BLaER1 treated with 17β-estradiol and CSF1 and Interleukin-3, amounts not matched to agents 10 nM and 100 nM (cell line): ENCODE measurements around the gene KDF1.

Experiments used
- H3K27ac ChIP-seq, 11 experiments: shearing (Covaris generic); formaldehyde crosslinking; 2 replicates each; pipeline ENCODE4 v1.8.1; 2022
- H3K27me3 ChIP-seq, 11 experiments: shearing (Covaris generic); formaldehyde crosslinking; 2 replicates each; pipeline ENCODE4 v1.8.1; 2022
- H3K36me3 ChIP-seq, 11 experiments: shearing (Covaris generic); formaldehyde crosslinking; 2 replicates each; pipeline ENCODE4 v1.8.1; 2022
- H3K4me1 ChIP-seq, 10 experiments: shearing (Covaris generic); formaldehyde crosslinking; 2 replicates each; pipeline ENCODE4 v1.8.1; 2022
- H3K4me2 ChIP-seq, 11 experiments: shearing (Covaris generic); formaldehyde crosslinking; 2 replicates each; pipeline ENCODE4 v1.8.1; 2022
- H3K4me3 ChIP-seq, 10 experiments: shearing (Covaris generic); formaldehyde crosslinking; 2 replicates each; pipeline ENCODE4 v1.8.1; 2022
- H3K9ac ChIP-seq, 11 experiments: shearing (Covaris generic); formaldehyde crosslinking; 2 replicates each; pipeline ENCODE4 v1.8.1; 2022
- H3K9me3 ChIP-seq, 11 experiments: shearing (Covaris generic); formaldehyde crosslinking; replicated peaks in 1 of 11; 2 replicates each; pipeline ENCODE4 v1.8.1; 2022
- H4K20me1 ChIP-seq, 11 experiments: shearing (Covaris generic); formaldehyde crosslinking; 2 replicates each; pipeline ENCODE4 v1.8.1; 2022
- Cebpa-rat ChIP-seq, 11 experiments: shearing (Covaris generic); IDR thresholded peaks; 2 replicates each; pipeline ENCODE4 v1.8.1; 2022

KDF1 gene

GRCh38 chr1:26923711-26924110 lies 36.6 kb downstream of the KDF1 start:
- peak overlapping the region; percentile 84 to 98 (median 93); a peak in 19 of 22 replicates for H3K4me2 ChIP-seq
- no peak for TF ChIP-seq Cebpa-rat (IDR thresholded peaks at IDR 0.05)
- peaks cover 8 to 65% (median 56%) of the 10 kb centered on the region in 11 experiments; a peak in 19 of 22 replicates for H4K20me1 ChIP-seq
- peaks cover 51 to 64% (median 59%) of the 10 kb centered on the region in 11 experiments for H3K36me3 ChIP-seq
- H3K4me1 ChIP-seq: peaks cover 20 to 27% (median 24%) of the 10 kb centered on the region in 10 experiments
- peak overlapping the region in 1 of 11 experiments; percentile 16; a peak in 3 of 22 replicates for H3K9ac ChIP-seq
- H3K9me3 ChIP-seq: no peaks in the 10 kb centered on the region
- no peak overlapping the region for H3K27ac ChIP-seq
- H3K4me3 ChIP-seq: 0 out of 20 replicates have a peak overlapping the region, but pooled peaks of 1 of the 10 experiments have one; percentile 90
- no peaks in the 10 kb centered on the region for H3K27me3 ChIP-seq

- no peak for TF ChIP-seq Cebpa-rat (IDR thresholded peaks at IDR 0.05)
- peak overlapping the region; percentile 81 to 99 (median 92) for H3K4me3 ChIP-seq
- no peaks in the 10 kb centered on the region for H3K27me3 ChIP-seq
- peak overlapping the region; percentile 84 to 98 (median 93) for H3K4me2 ChIP-seq
- H3K9ac ChIP-seq: peak overlapping the region; percentile 86 to 98 (median 95); a peak in 19 of 22 replicates
- H3K27ac ChIP-seq: peak overlapping the region in 3 of 11 experiments; percentile 84 to 94 (median 91); a peak in 4 of 22 replicates
- no peaks in the 10 kb centered on the region for H3K9me3 ChIP-seq
- peaks cover 8 to 57% (median 50%) of the 10 kb centered on the region in 11 experiments; a peak in 19 of 22 replicates for H4K20me1 ChIP-seq
- H3K4me1 ChIP-seq: peaks cover 20 to 27% (median 24%) of the 10 kb centered on the region in 10 experiments
- peaks cover 43 to 56% (median 51%) of the 10 kb centered on the region in 11 experiments for H3K36me3 ChIP-seq
Measured at GRCh38 chr1:26922901-26923300, 37.4 kb downstream of the KDF1 start.

GRCh38 chr1:26922431-26922729 lies 37.9 kb downstream of the KDF1 start:
- peak overlapping the region; percentile 86 to 98 (median 95) for H3K9ac ChIP-seq
- H3K9me3 ChIP-seq: no peaks in the 10 kb centered on the region
- no peak for TF ChIP-seq Cebpa-rat (IDR thresholded peaks at IDR 0.05)
- peaks cover 5 to 52% (median 45%) of the 10 kb centered on the region in 11 experiments; a peak in 19 of 22 replicates for H4K20me1 ChIP-seq
- H3K4me2 ChIP-seq: peak overlapping the region; percentile 84 to 98 (median 93)
- peak overlapping the region; percentile 81 to 99 (median 92) for H3K4me3 ChIP-seq
- peaks cover 37 to 51% (median 46%) of the 10 kb centered on the region in 11 experiments for H3K36me3 ChIP-seq
- H3K27me3 ChIP-seq: no peaks in the 10 kb centered on the region
- H3K27ac ChIP-seq: peak overlapping the region; percentile 84 to 94 (median 93); a peak in 21 of 22 replicates
- peaks cover 20 to 27% (median 24%) of the 10 kb centered on the region in 10 experiments for H3K4me1 ChIP-seq

- H3K9me3 ChIP-seq: no peaks in the 10 kb centered on the region
- H3K27me3 ChIP-seq: no peaks in the 10 kb centered on the region
- peaks cover 3 to 46% (median 39%) of the 10 kb centered on the region in 11 experiments; a peak in 18 of 22 replicates for H4K20me1 ChIP-seq
- H3K27ac ChIP-seq: peak within 1 kb of the TSS; percentile 84 to 94 (median 93)
- peak within 1 kb of the TSS; percentile 81 to 99 (median 92) for H3K4me3 ChIP-seq
- H3K4me1 ChIP-seq: peaks cover 20 to 27% (median 24%) of the 10 kb centered on the region in 10 experiments
- peaks cover 32 to 45% (median 40%) of the 10 kb centered on the region in 11 experiments for H3K36me3 ChIP-seq
- peak within 1 kb of the TSS; percentile 86 to 98 (median 95) for H3K9ac ChIP-seq
- H3K4me2 ChIP-seq: peak within 1 kb of the TSS; percentile 84 to 98 (median 93)
- no peak for TF ChIP-seq Cebpa-rat (IDR thresholded peaks at IDR 0.05)
Measured at GRCh38 chr1:26921540-26922430, 38.5 kb downstream of the KDF1 start, which contains the start of gene NUDC. TSS of gene NUDC (plus strand) at chr1:26921743. CDS start at chr1:26921849, 106 bp downstream.

GRCh38 chr1:26921126-26921539 lies 39.1 kb downstream of the KDF1 start:
- Histone ChIP-seq H3K4me2 (peak overlapping the region; percentile 58 to 97 (median 78)), H3K9ac (peak overlapping the region; percentile 86 to 98 (median 95); a peak in 14 of 22 replicates), H4K20me1 (peaks cover 3 to 40% (median 32%) of the 10 kb centered on the region in 11 experiments; a peak in 18 of 22 replicates), H3K4me1 (peaks cover 20 to 27% (median 24%) of the 10 kb centered on the region in 10 experiments), H3K27me3 (no peaks in the 10 kb centered on the region), H3K36me3 (peaks cover 25 to 39% (median 34%) of the 10 kb centered on the region in 11 experiments), H3K27ac (peak overlapping the region in 8 of 11 experiments; percentile 10 to 94 (median 90); a peak in 10 of 22 replicates), H3K9me3 (no peaks in the 10 kb centered on the region), H3K4me3 (peak overlapping the region; percentile 81 to 99 (median 92); a peak in 19 of 20 replicates)
- TF ChIP-seq Cebpa-rat (IDR thresholded peaks at IDR 0.05): no peak

GRCh38 chr1:26915204-26915842 lies 44.9 kb downstream of the KDF1 start:
- Histone ChIP-seq H3K4me2 (no peak overlapping the region), H3K27ac (no peak overlapping the region), H3K9ac (no peak overlapping the region)

GRCh38 chr1:26913754-26914619 lies 46.3 kb downstream of the KDF1 start, which contains the start of gene NR0B2:
TSS of gene NR0B2 (minus strand) at chr1:26913975. CDS start at chr1:26913940, 35 bp downstream.
- H3K9me3 ChIP-seq: no peaks in the 10 kb centered on the region
- H3K4me1 ChIP-seq: no peaks in the 10 kb centered on the region
- H4K20me1 ChIP-seq: no peaks in the 10 kb centered on the region
- H3K9ac ChIP-seq: no peak within 1 kb of the TSS
- no peak within 1 kb of the TSS for H3K4me3 ChIP-seq
- no peak within 1 kb of the TSS for H3K4me2 ChIP-seq
- no peak for TF ChIP-seq Cebpa-rat (IDR thresholded peaks at IDR 0.05)
- H3K27me3 ChIP-seq: no peaks in the 10 kb centered on the region
- no peak within 1 kb of the TSS for H3K27ac ChIP-seq
- no peaks in the 10 kb centered on the region for H3K36me3 ChIP-seq

More at GRCh38 chr1:26915204-26915842, 44.9 kb downstream of the KDF1 start:
- H3K4me3 ChIP-seq: no peak overlapping the region
- H3K9me3 ChIP-seq: no peaks in the 10 kb centered on the region
- no peaks in the 10 kb centered on the region for H3K4me1 ChIP-seq
- H3K27me3 ChIP-seq: no peaks in the 10 kb centered on the region
- no peak for TF ChIP-seq Cebpa-rat (IDR thresholded peaks at IDR 0.05)
- H3K36me3 ChIP-seq: no peaks in the 10 kb centered on the region
- no peaks in the 10 kb centered on the region for H4K20me1 ChIP-seq

- no peaks in the 10 kb centered on the region for H4K20me1 ChIP-seq
- no peak for TF ChIP-seq Cebpa-rat (IDR thresholded peaks at IDR 0.05)
- H3K27ac ChIP-seq: no peak overlapping the region
- H3K36me3 ChIP-seq: no peaks in the 10 kb centered on the region
- no peak overlapping the region for H3K4me2 ChIP-seq
- no peak overlapping the region for H3K9ac ChIP-seq
- no peaks in the 10 kb centered on the region for H3K27me3 ChIP-seq
- H3K4me1 ChIP-seq: no peaks in the 10 kb centered on the region
- no peaks in the 10 kb centered on the region for H3K9me3 ChIP-seq
- H3K4me3 ChIP-seq: no peak overlapping the region
Measured at GRCh38 chr1:26913389-26913753, 46.9 kb downstream of the KDF1 start.
